ENCODE measurements around the gene SCAMP4. TPM values are rescaled to one million over a fixed set of nuclear protein-coding genes. Genes with fewer than 3 reads are reported as not detected.

Gene SCAMP4
- total and polyA plus RNA-seq, 2 experiments from 2014 or later = 39.4 to 106 TPM

DNA sequence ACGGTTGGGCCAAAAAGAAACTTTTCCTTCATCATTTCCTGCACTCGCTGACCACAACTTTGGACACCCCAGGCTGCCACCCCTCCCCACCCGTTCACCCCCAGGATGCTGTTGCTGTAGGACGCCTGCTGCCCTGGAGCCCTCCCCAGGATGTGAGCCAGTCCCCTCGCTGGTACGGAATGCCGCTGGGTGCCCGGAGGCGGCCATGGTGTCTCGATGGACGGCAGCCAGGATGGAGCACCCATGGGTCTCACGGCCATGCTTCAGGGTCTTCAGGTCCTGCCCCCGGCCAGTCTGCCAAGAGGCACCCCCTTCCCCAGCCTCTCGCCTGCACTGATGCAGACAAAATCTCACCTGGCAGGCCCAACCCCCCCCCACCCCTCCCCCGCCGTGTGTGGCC lies 20.3 kb downstream of the SCAMP4 start:
- TF ChIP-seq POLR2AphosphoS5 (IDR thresholded peaks at IDR 0.05; ENCODE audit: low read depth) (no peak), JUNB (IDR thresholded peaks at IDR 0.05; ENCODE audit: unreplicated experiment) (no peak), ZNF114 (CRISPR knock-in tag; IDR thresholded peaks at IDR 0.05) (no peak), EZH2phosphoT487 (IDR thresholded peaks at IDR 0.05; ENCODE audit: unreplicated experiment) (no peak), STAT1 (IDR thresholded peaks at IDR 0.05; ENCODE audit: unreplicated experiment) (no peak), NANOG (IDR thresholded peaks at IDR 0.05; ENCODE audit: borderline replicate concordance) (no peak), ZNF331 (CRISPR knock-in tag; IDR thresholded peaks at IDR 0.05; ENCODE audit: low read depth) (no peak), EZH2 (IDR thresholded peaks at IDR 0.05; ENCODE audit: low read depth, unreplicated experiment) (no peak), CREB1 (CRISPR knock-in tag; IDR thresholded peaks at IDR 0.05; ENCODE audit: low read depth) (no peak)
- TF ChIP-seq, protein P1, sequence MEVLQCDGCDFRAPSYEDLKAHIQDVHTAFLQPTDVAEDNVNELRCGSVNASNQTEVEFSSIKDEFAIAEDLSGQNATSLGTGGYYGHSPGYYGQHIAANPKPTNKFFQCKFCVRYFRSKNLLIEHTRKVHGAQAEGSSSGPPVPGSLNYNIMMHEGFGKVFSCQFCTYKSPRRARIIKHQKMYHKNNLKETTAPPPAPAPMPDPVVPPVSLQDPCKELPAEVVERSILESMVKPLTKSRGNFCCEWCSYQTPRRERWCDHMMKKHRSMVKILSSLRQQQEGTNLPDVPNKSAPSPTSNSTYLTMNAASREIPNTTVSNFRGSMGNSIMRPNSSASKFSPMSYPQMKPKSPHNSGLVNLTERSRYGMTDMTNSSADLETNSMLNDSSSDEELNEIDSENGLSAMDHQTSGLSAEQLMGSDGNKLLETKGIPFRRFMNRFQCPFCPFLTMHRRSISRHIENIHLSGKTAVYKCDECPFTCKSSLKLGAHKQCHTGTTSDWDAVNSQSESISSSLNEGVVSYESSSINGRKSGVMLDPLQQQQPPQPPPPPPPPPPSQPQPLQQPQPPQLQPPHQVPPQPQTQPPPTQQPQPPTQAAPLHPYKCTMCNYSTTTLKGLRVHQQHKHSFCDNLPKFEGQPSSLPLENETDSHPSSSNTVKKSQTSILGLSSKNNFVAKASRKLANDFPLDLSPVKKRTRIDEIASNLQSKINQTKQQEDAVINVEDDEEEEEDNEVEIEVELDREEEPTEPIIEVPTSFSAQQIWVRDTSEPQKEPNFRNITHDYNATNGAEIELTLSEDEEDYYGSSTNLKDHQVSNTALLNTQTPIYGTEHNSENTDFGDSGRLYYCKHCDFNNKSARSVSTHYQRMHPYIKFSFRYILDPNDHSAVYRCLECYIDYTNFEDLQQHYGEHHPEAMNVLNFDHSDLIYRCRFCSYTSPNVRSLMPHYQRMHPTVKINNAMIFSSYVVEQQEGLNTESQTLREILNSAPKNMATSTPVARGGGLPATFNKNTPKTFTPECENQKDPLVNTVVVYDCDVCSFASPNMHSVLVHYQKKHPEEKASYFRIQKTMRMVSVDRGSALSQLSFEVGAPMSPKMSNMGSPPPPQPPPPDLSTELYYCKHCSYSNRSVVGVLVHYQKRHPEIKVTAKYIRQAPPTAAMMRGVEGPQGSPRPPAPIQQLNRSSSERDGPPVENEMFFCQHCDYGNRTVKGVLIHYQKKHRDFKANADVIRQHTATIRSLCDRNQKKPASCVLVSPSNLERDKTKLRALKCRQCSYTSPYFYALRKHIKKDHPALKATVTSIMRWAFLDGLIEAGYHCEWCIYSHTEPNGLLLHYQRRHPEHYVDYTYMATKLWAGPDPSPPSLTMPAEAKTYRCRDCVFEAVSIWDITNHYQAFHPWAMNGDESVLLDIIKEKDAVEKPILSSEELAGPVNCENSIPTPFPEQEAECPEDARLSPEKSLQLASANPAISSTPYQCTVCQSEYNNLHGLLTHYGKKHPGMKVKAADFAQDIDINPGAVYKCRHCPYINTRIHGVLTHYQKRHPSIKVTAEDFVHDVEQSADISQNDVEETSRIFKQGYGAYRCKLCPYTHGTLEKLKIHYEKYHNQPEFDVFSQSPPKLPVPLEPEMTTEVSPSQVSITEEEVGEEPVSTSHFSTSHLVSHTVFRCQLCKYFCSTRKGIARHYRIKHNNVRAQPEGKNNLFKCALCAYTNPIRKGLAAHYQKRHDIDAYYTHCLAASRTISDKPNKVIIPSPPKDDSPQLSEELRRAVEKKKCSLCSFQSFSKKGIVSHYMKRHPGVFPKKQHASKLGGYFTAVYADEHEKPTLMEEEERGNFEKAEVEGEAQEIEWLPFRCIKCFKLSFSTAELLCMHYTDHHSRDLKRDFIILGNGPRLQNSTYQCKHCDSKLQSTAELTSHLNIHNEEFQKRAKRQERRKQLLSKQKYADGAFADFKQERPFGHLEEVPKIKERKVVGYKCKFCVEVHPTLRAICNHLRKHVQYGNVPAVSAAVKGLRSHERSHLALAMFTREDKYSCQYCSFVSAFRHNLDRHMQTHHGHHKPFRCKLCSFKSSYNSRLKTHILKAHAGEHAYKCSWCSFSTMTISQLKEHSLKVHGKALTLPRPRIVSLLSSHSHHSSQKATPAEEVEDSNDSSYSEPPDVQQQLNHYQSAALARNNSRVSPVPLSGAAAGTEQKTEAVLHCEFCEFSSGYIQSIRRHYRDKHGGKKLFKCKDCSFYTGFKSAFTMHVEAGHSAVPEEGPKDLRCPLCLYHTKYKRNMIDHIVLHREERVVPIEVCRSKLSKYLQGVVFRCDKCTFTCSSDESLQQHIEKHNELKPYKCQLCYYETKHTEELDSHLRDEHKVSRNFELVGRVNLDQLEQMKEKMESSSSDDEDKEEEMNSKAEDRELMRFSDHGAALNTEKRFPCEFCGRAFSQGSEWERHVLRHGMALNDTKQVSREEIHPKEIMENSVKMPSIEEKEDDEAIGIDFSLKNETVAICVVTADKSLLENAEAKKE (CRISPR knock-in tag; IDR thresholded peaks at IDR 0.05) = no peak
- TF ChIP-seq, protein P2, sequence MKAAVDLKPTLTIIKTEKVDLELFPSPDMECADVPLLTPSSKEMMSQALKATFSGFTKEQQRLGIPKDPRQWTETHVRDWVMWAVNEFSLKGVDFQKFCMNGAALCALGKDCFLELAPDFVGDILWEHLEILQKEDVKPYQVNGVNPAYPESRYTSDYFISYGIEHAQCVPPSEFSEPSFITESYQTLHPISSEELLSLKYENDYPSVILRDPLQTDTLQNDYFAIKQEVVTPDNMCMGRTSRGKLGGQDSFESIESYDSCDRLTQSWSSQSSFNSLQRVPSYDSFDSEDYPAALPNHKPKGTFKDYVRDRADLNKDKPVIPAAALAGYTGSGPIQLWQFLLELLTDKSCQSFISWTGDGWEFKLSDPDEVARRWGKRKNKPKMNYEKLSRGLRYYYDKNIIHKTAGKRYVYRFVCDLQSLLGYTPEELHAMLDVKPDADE (IDR thresholded peaks at IDR 0.05) = no peak
- TF ChIP-seq, protein P3, sequence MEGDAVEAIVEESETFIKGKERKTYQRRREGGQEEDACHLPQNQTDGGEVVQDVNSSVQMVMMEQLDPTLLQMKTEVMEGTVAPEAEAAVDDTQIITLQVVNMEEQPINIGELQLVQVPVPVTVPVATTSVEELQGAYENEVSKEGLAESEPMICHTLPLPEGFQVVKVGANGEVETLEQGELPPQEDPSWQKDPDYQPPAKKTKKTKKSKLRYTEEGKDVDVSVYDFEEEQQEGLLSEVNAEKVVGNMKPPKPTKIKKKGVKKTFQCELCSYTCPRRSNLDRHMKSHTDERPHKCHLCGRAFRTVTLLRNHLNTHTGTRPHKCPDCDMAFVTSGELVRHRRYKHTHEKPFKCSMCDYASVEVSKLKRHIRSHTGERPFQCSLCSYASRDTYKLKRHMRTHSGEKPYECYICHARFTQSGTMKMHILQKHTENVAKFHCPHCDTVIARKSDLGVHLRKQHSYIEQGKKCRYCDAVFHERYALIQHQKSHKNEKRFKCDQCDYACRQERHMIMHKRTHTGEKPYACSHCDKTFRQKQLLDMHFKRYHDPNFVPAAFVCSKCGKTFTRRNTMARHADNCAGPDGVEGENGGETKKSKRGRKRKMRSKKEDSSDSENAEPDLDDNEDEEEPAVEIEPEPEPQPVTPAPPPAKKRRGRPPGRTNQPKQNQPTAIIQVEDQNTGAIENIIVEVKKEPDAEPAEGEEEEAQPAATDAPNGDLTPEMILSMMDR (conservative IDR thresholded peaks at IDR 0.05; ENCODE audit: low read depth in 2 of 2) = no peak
- TF ChIP-seq, protein P4, sequence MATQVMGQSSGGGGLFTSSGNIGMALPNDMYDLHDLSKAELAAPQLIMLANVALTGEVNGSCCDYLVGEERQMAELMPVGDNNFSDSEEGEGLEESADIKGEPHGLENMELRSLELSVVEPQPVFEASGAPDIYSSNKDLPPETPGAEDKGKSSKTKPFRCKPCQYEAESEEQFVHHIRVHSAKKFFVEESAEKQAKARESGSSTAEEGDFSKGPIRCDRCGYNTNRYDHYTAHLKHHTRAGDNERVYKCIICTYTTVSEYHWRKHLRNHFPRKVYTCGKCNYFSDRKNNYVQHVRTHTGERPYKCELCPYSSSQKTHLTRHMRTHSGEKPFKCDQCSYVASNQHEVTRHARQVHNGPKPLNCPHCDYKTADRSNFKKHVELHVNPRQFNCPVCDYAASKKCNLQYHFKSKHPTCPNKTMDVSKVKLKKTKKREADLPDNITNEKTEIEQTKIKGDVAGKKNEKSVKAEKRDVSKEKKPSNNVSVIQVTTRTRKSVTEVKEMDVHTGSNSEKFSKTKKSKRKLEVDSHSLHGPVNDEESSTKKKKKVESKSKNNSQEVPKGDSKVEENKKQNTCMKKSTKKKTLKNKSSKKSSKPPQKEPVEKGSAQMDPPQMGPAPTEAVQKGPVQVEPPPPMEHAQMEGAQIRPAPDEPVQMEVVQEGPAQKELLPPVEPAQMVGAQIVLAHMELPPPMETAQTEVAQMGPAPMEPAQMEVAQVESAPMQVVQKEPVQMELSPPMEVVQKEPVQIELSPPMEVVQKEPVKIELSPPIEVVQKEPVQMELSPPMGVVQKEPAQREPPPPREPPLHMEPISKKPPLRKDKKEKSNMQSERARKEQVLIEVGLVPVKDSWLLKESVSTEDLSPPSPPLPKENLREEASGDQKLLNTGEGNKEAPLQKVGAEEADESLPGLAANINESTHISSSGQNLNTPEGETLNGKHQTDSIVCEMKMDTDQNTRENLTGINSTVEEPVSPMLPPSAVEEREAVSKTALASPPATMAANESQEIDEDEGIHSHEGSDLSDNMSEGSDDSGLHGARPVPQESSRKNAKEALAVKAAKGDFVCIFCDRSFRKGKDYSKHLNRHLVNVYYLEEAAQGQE (IDR thresholded peaks at IDR 0.05; ENCODE audit: unreplicated experiment) = no peak
- Histone ChIP-seq H4K20me1 (replicated peaks; ENCODE audit: insufficient read depth) (no peaks in the 10 kb centered on the region), H3K27me3 (ENCODE audit: insufficient read depth) (no peaks in the 10 kb centered on the region), H3K9me2 (ENCODE audit: insufficient read depth) (no peaks in the 10 kb centered on the region), H3K4me1 (ENCODE audit: insufficient read depth) (peaks cover 5% of the 10 kb centered on the region; the same call in 1 of the 2 replicates), H3K36me3 (ENCODE audit: insufficient read depth) (no peaks in the 10 kb centered on the region), H3K79me2 (replicated peaks; ENCODE audit: insufficient read depth) (no peaks in the 10 kb centered on the region), H2AFZ (no peak overlapping the region), H3F3A (replicated peaks; ENCODE audit: low read depth) (no peaks in the 10 kb centered on the region), H3K4me2 (no peak overlapping the region), H3K27ac (ENCODE audit: low read depth) (no peak overlapping the region), H3K4me3 (no peak overlapping the region)
- Mint-ChIP-seq H3K4me1 (peaks cover 6% of the 10 kb centered on the region; the same call in 1 of the 3 replicates), H3K36me3 (ENCODE audit: low read depth) (peaks cover 38% of the 10 kb centered on the region; the same call in 2 of the 3 replicates), H3K27me3 (ENCODE audit: insufficient read depth, low read depth, poor library complexity) (peaks cover 20% of the 10 kb centered on the region), H3K4me3 (no peak overlapping the region), H3K9me3 (0 out of 3 replicates have a peak, but pooled peaks cover 2% of the 10 kb centered on the region), H3K27ac (no peak overlapping the region; the same call in 1 of the 2 replicates)
- DNase-seq (ENCODE audit: low spot score) (no peak), ATAC-seq (no peak)

All from GM23338 (cell line).